B cell (primary cell): ENCODE data around the gene SOX6. TPM values are rescaled to one million over a fixed set of nuclear protein-coding genes. Genes with fewer than 3 reads are reported as not detected.

Experiments used
- ATAC-seq: fragments of 200-7000 bp; cut with Tn5 transposase; one replicate; pipeline ENCODE4 v1.10.0; 2021; ENCODE audit warnings: low read depth, mild to moderate bottlenecking, moderate number of reproducible peaks, moderate library complexity
- CTCF ChIA-PET: fragments of 350-600 bp; sonication (Branson Sonifier 250); formaldehyde crosslinking; loops from one replicate; lab custom pipeline; 2021; ENCODE audit warnings: antibody characterized with exemption, inconsistent platforms; lab: Charles Lee
- POLR2A ChIA-PET: fragments of 350-600 bp; sonication (Branson Sonifier 250); formaldehyde crosslinking; loops from one replicate; lab custom pipeline; 2021; ENCODE audit warnings: antibody characterized with exemption; lab: Charles Lee
- DNase-seq: peaks from one replicate; pipeline ENCODE4 v3.0.0; 2013
- H2AFZ ChIP-seq: 2 replicates; pipeline ENCODE4 v1.6.1; 2012; ENCODE audit warnings: mild to moderate bottlenecking, low read depth, low read length; ENCODE audit not compliant: insufficient read depth, poor library complexity, severe bottlenecking
- H3K27ac ChIP-seq, 2 donors: 1 replicate in 1 of 2; 2 replicates in 1 of 2; pipeline ENCODE4 v1.5.1; 2012 to 2013; ENCODE audit warnings: low read length in 2 of 2, mild to moderate bottlenecking in 2 of 2, moderate library complexity in 1 of 2
- H3K27me3 ChIP-seq, 4 experiments: fragments of 200-600 bp in 1 of 4; sonication (generic) in 1 of 4; replicated peaks in 1 of 4; 1 replicate in 2 of 4; 2 replicates in 2 of 4; pipeline versions ENCODE4 v1.6.1 to v1.7.0; 2013 to 2016; ENCODE audit warnings: low read length in 3 of 4, mild to moderate bottlenecking in 2 of 4, mixed read lengths in 1 of 4, moderate library complexity in 1 of 4; ENCODE audit not compliant: insufficient read depth in 4 of 4, control insufficient read depth in 3 of 4; ENCODE audit errors: control extremely low read depth in 1 of 4
- H3K36me3 ChIP-seq, 2 experiments: replicated peaks in 1 of 2; 1 replicate in 1 of 2; 2 replicates in 1 of 2; pipeline versions ENCODE4 v1.6.1 to v1.7.1; 2013; ENCODE audit warnings: low read length in 1 of 2; ENCODE audit not compliant: insufficient read depth in 2 of 2, control insufficient read depth in 1 of 2; ENCODE audit errors: control extremely low read depth in 1 of 2, extremely low read depth in 1 of 2
- H3K4me1 ChIP-seq, 2 donors: fragments of 200-600 bp in 1 of 2; sonication (generic) in 1 of 2; 1 replicate in 1 of 2; 2 replicates in 1 of 2; pipeline versions ENCODE4 v1.5.1 to v1.6.1; 2013 to 2017; ENCODE audit warnings: low read length in 2 of 2; ENCODE audit not compliant: control insufficient read depth in 2 of 2, insufficient read depth in 2 of 2
- H3K4me2 ChIP-seq: replicated peaks from 2 replicates; pipeline ENCODE3; 2012; ENCODE audit warnings: mild to moderate bottlenecking, low read depth, low read length; ENCODE audit not compliant: poor library complexity, severe bottlenecking
- H3K4me3 ChIP-seq, 5 experiments: fragments of 200-600 bp in 1 of 5; sonication (generic) in 1 of 5; 1 replicate in 3 of 5; 2 replicates in 2 of 5; pipeline versions ENCODE4 v1.5.1 to v1.7.0; 2011 to 2016; ENCODE audit warnings: low read length in 4 of 5, mild to moderate bottlenecking in 4 of 5, low read depth in 2 of 5, control low read depth in 1 of 5, moderate library complexity in 1 of 5; ENCODE audit not compliant: insufficient read depth in 1 of 5; ENCODE audit errors: control extremely low read depth in 1 of 5, extremely low read depth in 1 of 5
- H3K79me2 ChIP-seq: fragments of 200-600 bp; sonication (generic); one replicate; pipeline ENCODE4 v1.6.0; 2016; ENCODE audit warnings: low read length; ENCODE audit not compliant: control insufficient read depth, insufficient read depth
- H3K9ac ChIP-seq: fragments of 200-600 bp; sonication (generic); 2 replicates; pipeline ENCODE4 v1.6.1; 2017; ENCODE audit warnings: mild to moderate bottlenecking, low read length, moderate library complexity
- H3K9me3 ChIP-seq, 3 donors: one replicate each; pipeline versions ENCODE4 v1.6.1 to v1.7.1; 2013; ENCODE audit warnings: low read length in 2 of 3; ENCODE audit not compliant: control insufficient read depth in 2 of 3, insufficient read depth in 1 of 3; ENCODE audit errors: control extremely low read depth in 1 of 3
- H4K20me1 ChIP-seq: 2 replicates; pipeline ENCODE4 v1.6.0; 2012; ENCODE audit warnings: mild to moderate bottlenecking, low read length; ENCODE audit not compliant: insufficient read depth, control insufficient read depth, poor library complexity, severe bottlenecking
- H3K27ac Mint-ChIP-seq: one replicate; pipeline ENCODE4 v1.8.0; 2021; ENCODE audit warnings: mixed read lengths
- H3K27me3 Mint-ChIP-seq: one replicate; pipeline ENCODE4 v1.8.0; 2021; ENCODE audit warnings: mixed read lengths
- H3K4me1 Mint-ChIP-seq: one replicate; pipeline ENCODE4 v1.8.0; 2021; ENCODE audit warnings: mixed read lengths
- H3K4me3 Mint-ChIP-seq: one replicate; pipeline ENCODE4 v1.8.0; 2021; ENCODE audit warnings: mixed read lengths
- H3K9me3 Mint-ChIP-seq: one replicate; pipeline ENCODE4 v1.8.0; 2022; ENCODE audit warnings: mixed read lengths; ENCODE audit not compliant: insufficient read depth
- EZH2 ChIP-seq: IDR thresholded peaks from 2 replicates; pipeline ENCODE4 v1.6.1; 2012; ENCODE audit warnings: borderline replicate concordance, low read depth, mild to moderate bottlenecking, moderate library complexity, low read length; ENCODE audit not compliant: insufficient read depth, poor library complexity, severe bottlenecking
- WGBS: methylation state at CpG from one replicate; pipeline ENCODE4 v1.1.5; 2013; ENCODE audit warnings: missing lambda C conversion rate; ENCODE audit not compliant: insufficient coverage; 5-methylcytosine and 5-hydroxymethylcytosine counted together
- intact Hi-C: fragments of 100-400 bp; cut with micrococcal nuclease; formaldehyde crosslinking; loops from one replicate; pipeline ENCODE4 v1.10.0; 2022
- polyA plus RNA-seq: library from polyadenylated mRNA; depleted of rRNA; stranded (reverse); fragments of >200 nt; gene quantifications from 2 replicates; pipeline ENCODE4 v1.2.3, GENCODE V29; 2012
- total RNA-seq, 2 donors: library from RNA; stranded (reverse); fragments of 120-200 nt in 1 of 2; gene quantifications; 1 replicate in 1 of 2; 2 replicates in 1 of 2; pipeline versions ENCODE4 v1.2.3 to v1.2.4, GENCODE V29; 2013 to 2022
- TF ChIP-seq, protein P1 (sequence below): fragments of 200-600 bp; IDR thresholded peaks from one replicate; pipeline ENCODE4 v1.8.0; 2022; ENCODE audit warnings: antibody characterized with exemption, mild to moderate bottlenecking

The SOX6 gene
- total and polyA plus RNA-seq, 2 donors (not counting 1 experiment from before 2014, with no cell fraction given) = not detected

DNA sequence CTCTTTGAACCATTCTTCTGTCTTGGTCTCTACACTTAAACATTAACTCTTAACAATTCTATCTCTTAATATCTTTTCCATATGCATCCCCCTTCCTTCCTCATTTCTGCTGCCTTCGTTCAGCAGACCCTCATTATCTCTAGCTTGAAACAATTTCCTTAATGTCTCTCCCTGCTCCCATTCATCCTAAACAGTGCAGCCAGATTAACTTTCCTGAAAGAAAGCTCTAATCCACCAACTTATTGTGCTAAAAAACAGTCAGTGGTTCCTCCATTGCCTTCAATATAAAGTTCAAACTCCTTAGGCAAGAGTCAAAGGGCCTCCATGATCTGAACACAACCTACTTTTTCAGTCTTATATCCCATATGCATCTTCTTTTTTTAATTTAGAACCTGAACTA is 42.5 kb downstream of the SOX6 start:
- Histone ChIP-seq H3K27ac (no peak overlapping the region), H3K4me3 (no peak overlapping the region), H3K4me1 (no peaks in the 10 kb centered on the region), H4K20me1 (no peaks in the 10 kb centered on the region), H3K79me2 (no peaks in the 10 kb centered on the region), H3K9me3 (no peaks in the 10 kb centered on the region), H3K4me2 (no peak overlapping the region), H3K36me3 (no peaks in the 10 kb centered on the region), H3K9ac (no peak overlapping the region), H2AFZ (no peak overlapping the region), H3K27me3 (no peaks in the 10 kb centered on the region)
- DNase-seq (no peak), ATAC-seq (no peak)
- H3K4me3 Mint-ChIP-seq = no peak overlapping the region
- CTCF ChIA-PET = no interaction called here
- intact Hi-C loops = no loop called here
- TF ChIP-seq, protein P1, sequence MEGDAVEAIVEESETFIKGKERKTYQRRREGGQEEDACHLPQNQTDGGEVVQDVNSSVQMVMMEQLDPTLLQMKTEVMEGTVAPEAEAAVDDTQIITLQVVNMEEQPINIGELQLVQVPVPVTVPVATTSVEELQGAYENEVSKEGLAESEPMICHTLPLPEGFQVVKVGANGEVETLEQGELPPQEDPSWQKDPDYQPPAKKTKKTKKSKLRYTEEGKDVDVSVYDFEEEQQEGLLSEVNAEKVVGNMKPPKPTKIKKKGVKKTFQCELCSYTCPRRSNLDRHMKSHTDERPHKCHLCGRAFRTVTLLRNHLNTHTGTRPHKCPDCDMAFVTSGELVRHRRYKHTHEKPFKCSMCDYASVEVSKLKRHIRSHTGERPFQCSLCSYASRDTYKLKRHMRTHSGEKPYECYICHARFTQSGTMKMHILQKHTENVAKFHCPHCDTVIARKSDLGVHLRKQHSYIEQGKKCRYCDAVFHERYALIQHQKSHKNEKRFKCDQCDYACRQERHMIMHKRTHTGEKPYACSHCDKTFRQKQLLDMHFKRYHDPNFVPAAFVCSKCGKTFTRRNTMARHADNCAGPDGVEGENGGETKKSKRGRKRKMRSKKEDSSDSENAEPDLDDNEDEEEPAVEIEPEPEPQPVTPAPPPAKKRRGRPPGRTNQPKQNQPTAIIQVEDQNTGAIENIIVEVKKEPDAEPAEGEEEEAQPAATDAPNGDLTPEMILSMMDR = no peak
- no peak for TF ChIP-seq EZH2
- WGBS = 0% methylated on average over 1 of the region's 1 CpG
- POLR2A ChIA-PET = no interaction called here
- H3K9me3 Mint-ChIP-seq = no peaks in the 10 kb centered on the region
- no peaks in the 10 kb centered on the region for H3K4me1 Mint-ChIP-seq
- no peak overlapping the region for H3K27ac Mint-ChIP-seq
- no peaks in the 10 kb centered on the region for H3K27me3 Mint-ChIP-seq

DNA sequence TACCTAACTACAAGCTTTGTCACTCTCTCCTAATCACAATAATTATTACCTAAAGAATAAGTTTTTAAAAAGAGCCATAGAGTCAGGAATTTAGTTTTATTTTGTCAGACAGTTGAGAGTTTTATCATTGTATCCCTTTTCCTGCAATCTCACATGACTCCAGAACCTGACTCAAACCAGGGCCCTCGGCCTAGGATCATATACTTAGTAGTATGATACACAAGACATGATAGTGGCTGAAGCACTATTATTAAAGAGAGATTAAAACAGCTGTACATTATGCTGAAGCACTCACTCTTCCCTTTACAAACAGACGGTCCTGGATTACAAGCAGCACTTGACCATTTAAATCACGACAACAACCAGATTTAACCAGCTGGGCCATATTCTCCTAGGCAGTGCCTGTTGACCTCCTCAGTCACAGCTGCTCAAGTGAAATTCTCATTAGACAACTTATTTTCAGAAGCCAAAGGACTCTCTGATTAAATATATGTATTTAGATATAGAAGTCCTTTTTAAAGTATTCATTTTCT is 44.0 kb downstream of the SOX6 start:
- H3K9me3 Mint-ChIP-seq = no peaks in the 10 kb centered on the region
- H3K4me1 ChIP-seq = no peaks in the 10 kb centered on the region
- no peak overlapping the region for H3K9ac ChIP-seq
- CTCF ChIA-PET = no interaction called here
- TF ChIP-seq, protein P1 = no peak
- TF ChIP-seq EZH2 = no peak
- no peaks in the 10 kb centered on the region for H3K27me3 ChIP-seq
- no peak overlapping the region for H3K4me3 ChIP-seq
- H3K9me3 ChIP-seq = no peaks in the 10 kb centered on the region
- H3K4me1 Mint-ChIP-seq = no peaks in the 10 kb centered on the region
- H3K27ac Mint-ChIP-seq = no peak overlapping the region
- POLR2A ChIA-PET = no interaction called here
- no peaks in the 10 kb centered on the region for H4K20me1 ChIP-seq
- H3K27ac ChIP-seq = no peak overlapping the region
- no peaks in the 10 kb centered on the region for H3K27me3 Mint-ChIP-seq
- H3K4me3 Mint-ChIP-seq = no peak overlapping the region
- intact Hi-C loops = no loop called here
- H3K79me2 ChIP-seq = no peaks in the 10 kb centered on the region
- 100% methylated on average over 2 of the region's 3 CpGs for WGBS
- no peaks in the 10 kb centered on the region for H3K36me3 ChIP-seq
- ATAC-seq = no peak
- DNase-seq = no peak
- no peak overlapping the region for H3K4me2 ChIP-seq
- H2AFZ ChIP-seq = no peak overlapping the region
